HL-60 (cell line): ENCODE results near the gene ITFG1.

Experiments
- POLR2AphosphoS5 ChIP-seq: IDR thresholded peaks from 2 replicates; pipeline ENCODE4 v1.6.1; 2012; ENCODE audit warnings: low read depth
- TF ChIP-seq, protein P1 (sequence below): IDR thresholded peaks from 2 replicates; pipeline ENCODE4 v1.6.1; 2012; ENCODE audit warnings: low read depth; ENCODE audit not compliant: insufficient replicate concordance
- TF ChIP-seq, protein P2 (sequence below): IDR thresholded peaks from one replicate; pipeline ENCODE4 v1.5.1; 2011; ENCODE audit warnings: low read length, control low read depth, inconsistent platforms; ENCODE audit not compliant: insufficient read depth

DNA sequence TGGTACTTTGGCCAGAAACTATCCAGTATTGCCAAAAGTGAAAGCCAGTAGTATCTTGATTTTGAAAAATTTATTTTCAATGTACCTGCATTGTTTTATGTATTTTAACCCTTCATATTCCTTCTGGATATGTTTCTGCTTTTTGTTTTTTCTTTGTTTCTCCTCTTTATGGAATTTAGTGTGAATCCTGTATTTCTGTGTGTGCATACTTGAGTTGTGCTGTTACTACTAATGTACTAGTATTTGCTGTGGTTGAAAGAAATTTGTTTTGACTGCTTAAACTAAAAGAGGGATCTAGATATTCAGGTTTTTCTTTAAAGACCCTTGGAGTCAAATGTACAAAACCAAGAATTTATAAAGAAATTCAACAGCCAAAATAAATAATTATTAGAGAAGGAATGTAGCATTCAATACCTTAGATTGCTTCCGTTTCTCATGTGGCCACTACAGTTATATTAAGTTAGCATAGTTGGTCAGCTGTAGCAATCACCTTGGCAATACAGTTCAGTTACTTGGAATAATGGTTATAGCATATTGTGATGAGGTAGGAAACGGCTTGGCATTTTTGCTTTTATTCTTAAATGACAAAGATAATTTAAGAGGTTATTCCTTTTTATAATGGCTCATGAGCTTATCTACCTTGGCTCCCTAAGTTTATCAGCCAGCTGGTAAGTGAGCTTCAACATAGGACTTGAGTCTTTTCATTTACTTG lies 5.2 kb upstream of the ITFG1 start:
- TF ChIP-seq POLR2AphosphoS5: no peak
- TF ChIP-seq, protein P1, sequence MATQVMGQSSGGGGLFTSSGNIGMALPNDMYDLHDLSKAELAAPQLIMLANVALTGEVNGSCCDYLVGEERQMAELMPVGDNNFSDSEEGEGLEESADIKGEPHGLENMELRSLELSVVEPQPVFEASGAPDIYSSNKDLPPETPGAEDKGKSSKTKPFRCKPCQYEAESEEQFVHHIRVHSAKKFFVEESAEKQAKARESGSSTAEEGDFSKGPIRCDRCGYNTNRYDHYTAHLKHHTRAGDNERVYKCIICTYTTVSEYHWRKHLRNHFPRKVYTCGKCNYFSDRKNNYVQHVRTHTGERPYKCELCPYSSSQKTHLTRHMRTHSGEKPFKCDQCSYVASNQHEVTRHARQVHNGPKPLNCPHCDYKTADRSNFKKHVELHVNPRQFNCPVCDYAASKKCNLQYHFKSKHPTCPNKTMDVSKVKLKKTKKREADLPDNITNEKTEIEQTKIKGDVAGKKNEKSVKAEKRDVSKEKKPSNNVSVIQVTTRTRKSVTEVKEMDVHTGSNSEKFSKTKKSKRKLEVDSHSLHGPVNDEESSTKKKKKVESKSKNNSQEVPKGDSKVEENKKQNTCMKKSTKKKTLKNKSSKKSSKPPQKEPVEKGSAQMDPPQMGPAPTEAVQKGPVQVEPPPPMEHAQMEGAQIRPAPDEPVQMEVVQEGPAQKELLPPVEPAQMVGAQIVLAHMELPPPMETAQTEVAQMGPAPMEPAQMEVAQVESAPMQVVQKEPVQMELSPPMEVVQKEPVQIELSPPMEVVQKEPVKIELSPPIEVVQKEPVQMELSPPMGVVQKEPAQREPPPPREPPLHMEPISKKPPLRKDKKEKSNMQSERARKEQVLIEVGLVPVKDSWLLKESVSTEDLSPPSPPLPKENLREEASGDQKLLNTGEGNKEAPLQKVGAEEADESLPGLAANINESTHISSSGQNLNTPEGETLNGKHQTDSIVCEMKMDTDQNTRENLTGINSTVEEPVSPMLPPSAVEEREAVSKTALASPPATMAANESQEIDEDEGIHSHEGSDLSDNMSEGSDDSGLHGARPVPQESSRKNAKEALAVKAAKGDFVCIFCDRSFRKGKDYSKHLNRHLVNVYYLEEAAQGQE: no peak
- TF ChIP-seq, protein P2, sequence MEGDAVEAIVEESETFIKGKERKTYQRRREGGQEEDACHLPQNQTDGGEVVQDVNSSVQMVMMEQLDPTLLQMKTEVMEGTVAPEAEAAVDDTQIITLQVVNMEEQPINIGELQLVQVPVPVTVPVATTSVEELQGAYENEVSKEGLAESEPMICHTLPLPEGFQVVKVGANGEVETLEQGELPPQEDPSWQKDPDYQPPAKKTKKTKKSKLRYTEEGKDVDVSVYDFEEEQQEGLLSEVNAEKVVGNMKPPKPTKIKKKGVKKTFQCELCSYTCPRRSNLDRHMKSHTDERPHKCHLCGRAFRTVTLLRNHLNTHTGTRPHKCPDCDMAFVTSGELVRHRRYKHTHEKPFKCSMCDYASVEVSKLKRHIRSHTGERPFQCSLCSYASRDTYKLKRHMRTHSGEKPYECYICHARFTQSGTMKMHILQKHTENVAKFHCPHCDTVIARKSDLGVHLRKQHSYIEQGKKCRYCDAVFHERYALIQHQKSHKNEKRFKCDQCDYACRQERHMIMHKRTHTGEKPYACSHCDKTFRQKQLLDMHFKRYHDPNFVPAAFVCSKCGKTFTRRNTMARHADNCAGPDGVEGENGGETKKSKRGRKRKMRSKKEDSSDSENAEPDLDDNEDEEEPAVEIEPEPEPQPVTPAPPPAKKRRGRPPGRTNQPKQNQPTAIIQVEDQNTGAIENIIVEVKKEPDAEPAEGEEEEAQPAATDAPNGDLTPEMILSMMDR: no peak
